CD14-positive monocyte (primary cell): ENCODE data around the gene NAT14. TPM values are rescaled to one million over a fixed set of nuclear protein-coding genes. Genes with fewer than 3 reads are reported as not detected.

ENCODE experiments used
- DNase-seq, 3 donors: peaks; one replicate each; pipeline ENCODE4 v3.0.0-alpha.2; 2011 to 2022
- H2AFZ ChIP-seq: 2 replicates; pipeline ENCODE4 v1.6.0; 2012; ENCODE audit warnings: mild to moderate bottlenecking, low read depth, low read length, inconsistent platforms; ENCODE audit not compliant: insufficient read depth, poor library complexity, severe bottlenecking
- H3K27ac ChIP-seq, 2 donors: 1 replicate in 1 of 2; 2 replicates in 1 of 2; pipeline ENCODE4 v1.5.1; 2012 to 2013; ENCODE audit warnings: low read length in 2 of 2, control low read depth in 1 of 2, inconsistent platforms in 1 of 2, low read depth in 1 of 2, mild to moderate bottlenecking in 1 of 2
- H3K27me3 ChIP-seq, 2 donors: one replicate each; pipeline versions ENCODE4 v1.6.0 to v1.6.1; 2011 to 2013; ENCODE audit warnings: low read length in 2 of 2; ENCODE audit not compliant: control insufficient read depth in 2 of 2, insufficient read depth in 2 of 2
- H3K36me3 ChIP-seq, 2 donors: replicated peaks in 1 of 2; 1 replicate in 1 of 2; 2 replicates in 1 of 2; pipeline versions ENCODE4 v1.5.1 to v1.6.1; 2012 to 2013; ENCODE audit warnings: low read length in 2 of 2, control low read depth in 1 of 2, inconsistent platforms in 1 of 2, mild to moderate bottlenecking in 1 of 2; ENCODE audit not compliant: insufficient read depth in 2 of 2, control insufficient read depth in 1 of 2
- H3K4me1 ChIP-seq, 2 donors: 1 replicate in 1 of 2; 2 replicates in 1 of 2; pipeline versions ENCODE4 v1.5.1 to v1.6.1; 2012 to 2013; ENCODE audit warnings: low read length in 2 of 2, control low read depth in 1 of 2, inconsistent platforms in 1 of 2, mild to moderate bottlenecking in 1 of 2, moderate library complexity in 1 of 2; ENCODE audit not compliant: insufficient read depth in 2 of 2, control insufficient read depth in 1 of 2
- H3K4me2 ChIP-seq: replicated peaks from 2 replicates; pipeline ENCODE3; 2012; ENCODE audit warnings: low read length, moderate library complexity, mild to moderate bottlenecking; ENCODE audit not compliant: poor library complexity, severe bottlenecking; ENCODE audit errors: extremely low read depth
- H3K4me3 ChIP-seq, 3 experiments: fragments of 200-600 bp in 1 of 3; sonication (generic) in 1 of 3; replicated peaks in 1 of 3; 1 replicate in 2 of 3; 2 replicates in 1 of 3; pipeline ENCODE4 v1.5.1; 2011 to 2013; ENCODE audit warnings: low read length in 3 of 3, mild to moderate bottlenecking in 3 of 3, control low read depth in 2 of 3, low read depth in 2 of 3, inconsistent platforms in 1 of 3, moderate library complexity in 1 of 3
- H3K79me2 ChIP-seq: 2 replicates; pipeline ENCODE4 v1.6.0; 2012; ENCODE audit warnings: mild to moderate bottlenecking, control low read depth, inconsistent platforms, low read length, moderate library complexity; ENCODE audit not compliant: insufficient read depth
- H3K9ac ChIP-seq: 2 replicates; pipeline ENCODE4 v1.6.0; 2017; ENCODE audit warnings: low read length, mild to moderate bottlenecking; ENCODE audit not compliant: insufficient read depth, poor library complexity, severe bottlenecking
- H3K9me3 ChIP-seq, 2 donors: replicated peaks in 1 of 2; 1 replicate in 1 of 2; 2 replicates in 1 of 2; pipeline versions ENCODE4 v1.5.1 to v1.6.1; 2012 to 2013; ENCODE audit warnings: low read length in 2 of 2, control low read depth in 1 of 2; ENCODE audit not compliant: control insufficient read depth in 1 of 2, insufficient read depth in 1 of 2
- H4K20me1 ChIP-seq: 2 replicates; pipeline ENCODE4 v1.6.0; 2012; ENCODE audit warnings: mild to moderate bottlenecking, low read length, control low read depth, moderate library complexity; ENCODE audit not compliant: insufficient read depth
- H3K27ac Mint-ChIP-seq, 7 donors: one replicate each; pipeline ENCODE4 v1.8.0; 2020; ENCODE audit warnings: mild to moderate bottlenecking in 7 of 7, mixed read lengths in 7 of 7, moderate library complexity in 6 of 7, inconsistent platforms in 2 of 7
- H3K27me3 Mint-ChIP-seq, 3 donors: one replicate each; pipeline ENCODE4 v1.8.0; 2021 to 2022; ENCODE audit warnings: low read depth in 3 of 3, mild to moderate bottlenecking in 3 of 3, mixed read lengths in 3 of 3, moderate library complexity in 3 of 3, inconsistent platforms in 1 of 3
- H3K36me3 Mint-ChIP-seq, 2 donors: one replicate each; pipeline ENCODE4 v1.8.0; 2020; ENCODE audit warnings: mixed read lengths in 2 of 2, inconsistent platforms in 1 of 2, mild to moderate bottlenecking in 1 of 2
- H3K4me1 Mint-ChIP-seq: one replicate; pipeline ENCODE4 v1.8.0; 2020; ENCODE audit warnings: mild to moderate bottlenecking, mixed read lengths
- H3K4me3 Mint-ChIP-seq, 2 donors: one replicate each; pipeline ENCODE4 v1.8.0; 2020; ENCODE audit warnings: mild to moderate bottlenecking in 2 of 2, mixed read lengths in 2 of 2, moderate library complexity in 1 of 2
- H3K9me3 Mint-ChIP-seq, 7 donors: one replicate each; pipeline ENCODE4 v1.8.0; 2020 to 2022; ENCODE audit warnings: mixed read lengths in 7 of 7, mild to moderate bottlenecking in 6 of 7, moderate library complexity in 6 of 7, inconsistent platforms in 2 of 7
- WGBS: methylation state at CpG from one replicate; pipeline ENCODE4 v1.1.5; 2013; ENCODE audit warnings: missing lambda C conversion rate; ENCODE audit not compliant: insufficient coverage; 5-methylcytosine and 5-hydroxymethylcytosine counted together
- intact Hi-C, 2 donors: fragments of 100-400 bp; cut with micrococcal nuclease; formaldehyde crosslinking; loops; one replicate each; pipeline versions ENCODE4 v1.15.0 to v1.15.1; 2023
- polyA plus RNA-seq, 3 donors: library from polyadenylated mRNA; depleted of rRNA in 1 of 3; unstranded in 2 of 3; stranded (reverse) in 1 of 3; fragments of 300-500 nt in 2 of 3; fragments of >200 nt in 1 of 3; fragmentation: Illumina TruSeq in 2 of 3; gene quantifications; 1 replicate in 2 of 3; 2 replicates in 1 of 3; pipeline ENCODE4 v1.2.3, GENCODE V29; 2012 to 2021
- TF ChIP-seq, protein P1 (sequence below): fragments of 200-600 bp; IDR thresholded peaks from one replicate; pipeline ENCODE4 v1.8.0; 2022; ENCODE audit warnings: antibody characterized with exemption, mild to moderate bottlenecking

The NAT14 gene
- polyA plus RNA-seq, 3 donors: 1.5 to 2.2 (median 1.9) TPM

DNA sequence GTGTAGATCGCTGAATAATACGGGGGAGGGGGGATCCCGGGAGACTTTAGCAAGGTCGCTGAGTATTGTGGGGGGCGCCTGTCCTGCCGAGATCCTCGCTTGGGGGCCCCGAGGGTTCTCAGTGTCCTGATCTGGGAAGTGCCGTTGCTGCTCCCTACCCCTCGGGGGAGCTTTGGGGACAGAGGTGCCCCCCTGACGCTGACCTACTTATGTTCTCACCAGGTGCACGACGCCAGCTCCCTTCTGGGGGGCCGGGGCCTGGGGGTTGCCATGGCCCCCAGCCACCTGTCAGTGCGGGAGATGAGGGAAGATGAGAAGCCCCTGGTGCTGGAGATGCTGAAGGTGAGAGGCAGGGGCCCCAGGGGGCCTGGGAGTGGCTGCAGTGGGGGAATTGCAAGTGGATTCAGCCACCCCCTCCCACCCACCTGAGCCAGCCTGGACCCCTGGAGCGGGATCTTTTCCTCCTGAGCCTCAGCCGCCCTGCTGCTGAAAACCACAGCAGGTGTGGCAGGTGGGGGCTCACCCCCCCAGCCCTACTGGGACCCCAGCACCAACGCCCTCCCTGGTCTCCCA, 537 bp downstream of the NAT14 start:
- DNase-seq: no peak
- H3K4me2 ChIP-seq: peak overlapping the region; percentile 82
- intact Hi-C loops: no loop called here
- Mint-ChIP-seq H3K27me3 (peaks cover 5 to 35% (median 12%) of the 10 kb centered on the region in 3 donors), H3K27ac (peak overlapping the region in 5 of 7 donors; percentile 55 to 85 (median 81)), H3K36me3 (peaks cover 14 to 22% of the 10 kb centered on the region in 2 donors), H3K4me3 (peak overlapping the region in 1 of 2 donors; percentile 72), H3K9me3 (peaks cover 0 to 2% (median 0%) of the 10 kb centered on the region in 7 donors), H3K4me1 (peaks cover 14% of the 10 kb centered on the region)
- 15% methylated on average over 13 of the region's 18 CpGs for WGBS
- no peak overlapping the region for H2AFZ ChIP-seq
- TF ChIP-seq, protein P1, sequence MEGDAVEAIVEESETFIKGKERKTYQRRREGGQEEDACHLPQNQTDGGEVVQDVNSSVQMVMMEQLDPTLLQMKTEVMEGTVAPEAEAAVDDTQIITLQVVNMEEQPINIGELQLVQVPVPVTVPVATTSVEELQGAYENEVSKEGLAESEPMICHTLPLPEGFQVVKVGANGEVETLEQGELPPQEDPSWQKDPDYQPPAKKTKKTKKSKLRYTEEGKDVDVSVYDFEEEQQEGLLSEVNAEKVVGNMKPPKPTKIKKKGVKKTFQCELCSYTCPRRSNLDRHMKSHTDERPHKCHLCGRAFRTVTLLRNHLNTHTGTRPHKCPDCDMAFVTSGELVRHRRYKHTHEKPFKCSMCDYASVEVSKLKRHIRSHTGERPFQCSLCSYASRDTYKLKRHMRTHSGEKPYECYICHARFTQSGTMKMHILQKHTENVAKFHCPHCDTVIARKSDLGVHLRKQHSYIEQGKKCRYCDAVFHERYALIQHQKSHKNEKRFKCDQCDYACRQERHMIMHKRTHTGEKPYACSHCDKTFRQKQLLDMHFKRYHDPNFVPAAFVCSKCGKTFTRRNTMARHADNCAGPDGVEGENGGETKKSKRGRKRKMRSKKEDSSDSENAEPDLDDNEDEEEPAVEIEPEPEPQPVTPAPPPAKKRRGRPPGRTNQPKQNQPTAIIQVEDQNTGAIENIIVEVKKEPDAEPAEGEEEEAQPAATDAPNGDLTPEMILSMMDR: no peak
- no peaks in the 10 kb centered on the region for H3K27me3 ChIP-seq
- H3K36me3 ChIP-seq: peaks cover 16 to 25% of the 10 kb centered on the region in 2 donors
- H3K4me3 ChIP-seq: peak overlapping the region in 1 of 3 experiments; percentile 69
- H3K27ac ChIP-seq: no peak overlapping the region
- no peaks in the 10 kb centered on the region for H3K79me2 ChIP-seq
- no peaks in the 10 kb centered on the region for H3K9me3 ChIP-seq
- H3K4me1 ChIP-seq: peaks cover 12 to 17% of the 10 kb centered on the region in 2 donors
- H4K20me1 ChIP-seq: peaks cover 22% of the 10 kb centered on the region
- peak overlapping the region; percentile 53 for H3K9ac ChIP-seq

DNA sequence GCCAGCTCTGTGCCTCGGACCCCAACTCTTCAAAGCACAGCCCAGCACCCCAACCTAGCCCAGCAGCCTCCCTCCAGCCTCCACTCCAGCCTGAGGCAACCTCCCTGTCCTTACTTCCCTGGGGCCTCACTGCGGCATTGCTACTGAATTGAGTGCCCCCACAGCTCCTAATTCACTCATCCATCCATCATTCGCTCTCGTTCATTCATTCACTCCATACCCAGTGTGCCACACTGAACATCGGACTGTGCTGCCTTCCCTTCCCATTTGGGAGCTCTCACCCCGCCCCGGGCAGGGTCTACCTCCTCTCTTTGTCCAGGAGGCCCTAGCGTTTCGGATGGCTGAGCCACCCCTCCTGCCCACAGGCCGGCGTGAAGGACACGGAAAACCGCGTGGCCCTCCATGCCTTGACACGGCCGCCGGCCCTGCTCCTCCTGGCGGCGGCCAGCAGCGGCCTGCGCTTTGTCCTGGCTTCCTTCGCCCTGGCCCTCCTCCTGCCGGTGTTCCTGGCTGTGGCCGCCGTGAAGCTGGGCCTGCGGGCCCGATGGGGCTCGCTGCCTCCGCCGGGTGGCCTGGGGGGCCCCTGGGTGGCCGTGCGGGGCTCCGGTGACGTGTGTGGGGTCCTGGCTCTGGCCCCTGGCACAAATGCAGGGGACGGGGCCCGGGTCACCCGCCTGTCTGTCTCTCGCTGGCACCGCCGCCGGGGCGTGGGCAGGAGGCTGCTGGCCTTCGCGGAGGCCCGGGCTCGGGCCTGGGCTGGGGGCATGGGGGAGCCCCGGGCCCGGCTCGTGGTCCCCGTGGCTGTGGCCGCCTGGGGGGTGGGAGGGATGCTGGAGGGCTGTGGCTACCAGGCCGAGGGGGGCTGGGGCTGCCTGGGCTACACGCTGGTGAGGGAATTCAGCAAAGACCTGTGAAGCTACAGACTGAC, 1.3 kb downstream of the NAT14 start:
- Histone ChIP-seq H3K27me3 (no peaks in the 10 kb centered on the region), H3K4me1 (peaks cover 12 to 17% of the 10 kb centered on the region in 2 donors)
- TF ChIP-seq, protein P1: no peak

More for the DNA sequence above, 1.3 kb downstream of the NAT14 start:
- H3K79me2 ChIP-seq: no peaks in the 10 kb centered on the region
- peaks cover 14% of the 10 kb centered on the region for H3K4me1 Mint-ChIP-seq
- H3K9me3 ChIP-seq: no peaks in the 10 kb centered on the region
- no peak overlapping the region for H3K9ac ChIP-seq
- H3K4me3 Mint-ChIP-seq: no peak overlapping the region
- no peak overlapping the region for H3K4me2 ChIP-seq
- intact Hi-C loops: no loop called here
- no peak overlapping the region for H3K4me3 ChIP-seq
- no peak overlapping the region for H2AFZ ChIP-seq
- peaks cover 16% of the 10 kb centered on the region for H4K20me1 ChIP-seq
- DNase-seq: no peak
- H3K27ac Mint-ChIP-seq: peak overlapping the region in 5 of 7 donors; percentile 5 to 84 (median 59)
- H3K36me3 ChIP-seq: peaks cover 12 to 18% of the 10 kb centered on the region in 2 donors
- WGBS: 89% methylated on average over 33 of the region's 53 CpGs
- H3K9me3 Mint-ChIP-seq: peaks cover 0 to 2% (median 0%) of the 10 kb centered on the region in 7 donors
- H3K36me3 Mint-ChIP-seq: peaks cover 12 to 15% of the 10 kb centered on the region in 2 donors
- H3K27me3 Mint-ChIP-seq: peaks cover 8 to 40% (median 12%) of the 10 kb centered on the region in 3 donors
- H3K27ac ChIP-seq: no peak overlapping the region
